Measurements from ENCODE around the gene DALRD3.

The DALRD3 gene

DNA sequence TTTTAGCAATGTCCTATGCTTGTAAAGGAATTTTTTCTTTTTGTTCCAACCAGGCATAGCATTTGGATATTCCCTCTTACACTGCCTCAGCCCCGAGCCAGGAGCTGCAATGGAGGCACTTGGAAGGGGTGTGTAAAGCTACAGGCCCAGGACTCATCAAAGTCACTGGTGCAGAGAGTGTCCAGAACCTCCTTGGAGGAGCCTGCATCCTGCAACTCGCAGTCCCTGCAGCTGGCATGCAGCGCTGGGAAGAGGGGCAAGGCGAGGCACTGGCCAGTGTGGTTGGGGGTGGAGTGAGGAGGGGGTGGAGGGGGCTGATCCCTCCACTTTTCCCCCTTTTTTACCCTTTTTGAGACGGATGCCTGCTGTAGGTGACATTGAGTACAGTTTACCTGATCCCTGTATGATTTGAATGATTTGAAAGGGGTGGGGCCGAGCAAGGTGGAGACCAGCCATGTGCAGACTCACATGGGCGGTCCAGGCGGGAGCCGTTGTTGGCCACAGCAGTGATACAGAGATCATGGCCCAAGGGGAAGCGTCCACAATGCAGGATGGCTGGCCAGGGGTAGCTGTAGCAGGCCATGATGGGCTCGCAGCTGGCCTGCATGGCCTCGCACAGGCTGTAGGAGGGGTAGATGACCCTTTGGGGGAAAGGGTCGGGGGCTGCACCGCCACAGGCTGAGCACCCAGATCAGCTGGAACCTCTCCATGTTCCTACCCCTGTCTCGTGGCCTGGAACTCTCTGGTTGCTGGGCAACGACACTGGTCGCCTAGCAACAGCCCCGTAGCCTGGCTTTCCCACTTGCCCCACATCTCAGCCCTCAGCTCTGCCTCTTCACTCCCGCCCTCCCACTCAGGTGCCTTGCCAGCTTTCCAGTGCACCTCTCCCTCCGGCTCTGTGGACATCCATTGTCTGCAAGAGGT lies 20.4 kb downstream of the DALRD3 start:
- TF ChIP-seq, protein P1, sequence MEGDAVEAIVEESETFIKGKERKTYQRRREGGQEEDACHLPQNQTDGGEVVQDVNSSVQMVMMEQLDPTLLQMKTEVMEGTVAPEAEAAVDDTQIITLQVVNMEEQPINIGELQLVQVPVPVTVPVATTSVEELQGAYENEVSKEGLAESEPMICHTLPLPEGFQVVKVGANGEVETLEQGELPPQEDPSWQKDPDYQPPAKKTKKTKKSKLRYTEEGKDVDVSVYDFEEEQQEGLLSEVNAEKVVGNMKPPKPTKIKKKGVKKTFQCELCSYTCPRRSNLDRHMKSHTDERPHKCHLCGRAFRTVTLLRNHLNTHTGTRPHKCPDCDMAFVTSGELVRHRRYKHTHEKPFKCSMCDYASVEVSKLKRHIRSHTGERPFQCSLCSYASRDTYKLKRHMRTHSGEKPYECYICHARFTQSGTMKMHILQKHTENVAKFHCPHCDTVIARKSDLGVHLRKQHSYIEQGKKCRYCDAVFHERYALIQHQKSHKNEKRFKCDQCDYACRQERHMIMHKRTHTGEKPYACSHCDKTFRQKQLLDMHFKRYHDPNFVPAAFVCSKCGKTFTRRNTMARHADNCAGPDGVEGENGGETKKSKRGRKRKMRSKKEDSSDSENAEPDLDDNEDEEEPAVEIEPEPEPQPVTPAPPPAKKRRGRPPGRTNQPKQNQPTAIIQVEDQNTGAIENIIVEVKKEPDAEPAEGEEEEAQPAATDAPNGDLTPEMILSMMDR (IDR thresholded peaks at IDR 0.05; ENCODE audit: low read depth, low read length, missing control alignments): no peak
- Histone ChIP-seq H3K27ac (no peak overlapping the region), H3K4me3 (ENCODE audit: low read depth, low read length) (no peak overlapping the region), H3K27me3 (replicated peaks) (no peaks in the 10 kb centered on the region), H3K36me3 (replicated peaks) (peaks cover 2% of the 10 kb centered on the region)
- no peak for DNase-seq
- in situ Hi-C loops (cut with HindIII; ENCODE audit: low pct_ligation_motif_present, low sequenced_read_pairs): no loop called here

DNA sequence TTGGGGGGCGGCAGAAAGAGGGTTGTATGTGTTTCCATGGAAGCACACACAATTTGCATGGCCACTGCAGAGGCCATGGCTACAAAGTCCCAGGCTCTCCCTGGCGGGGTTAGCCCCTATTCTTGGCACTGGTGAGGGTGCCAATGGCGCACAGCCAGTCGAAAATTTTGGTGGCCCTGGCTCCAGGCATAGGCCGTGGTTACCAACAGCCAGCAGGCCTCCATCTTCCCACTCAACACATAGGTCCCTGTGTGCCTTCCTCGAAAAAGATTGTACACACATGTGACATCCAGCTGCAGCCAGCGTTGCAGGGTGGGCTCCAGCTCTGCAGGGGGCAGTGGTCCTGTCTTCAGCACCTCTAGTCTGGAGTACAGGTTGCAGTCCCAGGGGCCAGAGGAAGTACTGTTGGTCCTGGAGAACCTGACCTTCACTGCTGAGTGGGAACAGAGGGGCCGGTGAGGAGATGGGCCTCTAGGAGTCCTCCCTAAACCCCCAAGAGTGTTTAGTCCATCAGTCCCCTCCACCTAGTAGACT lies 21.2 kb downstream of the DALRD3 start:
- DNase-seq: no peak
- TF ChIP-seq, protein P1 (IDR thresholded peaks at IDR 0.05; ENCODE audit: low read depth, low read length, missing control alignments): peak; percentile 14
- in situ Hi-C loops (cut with HindIII; ENCODE audit: low pct_ligation_motif_present, low sequenced_read_pairs): no loop called here
- Histone ChIP-seq H3K36me3 (replicated peaks) (peaks cover 2% of the 10 kb centered on the region), H3K4me3 (ENCODE audit: low read depth, low read length) (no peak overlapping the region), H3K27me3 (replicated peaks) (no peaks in the 10 kb centered on the region), H3K27ac (no peak overlapping the region)

DNA sequence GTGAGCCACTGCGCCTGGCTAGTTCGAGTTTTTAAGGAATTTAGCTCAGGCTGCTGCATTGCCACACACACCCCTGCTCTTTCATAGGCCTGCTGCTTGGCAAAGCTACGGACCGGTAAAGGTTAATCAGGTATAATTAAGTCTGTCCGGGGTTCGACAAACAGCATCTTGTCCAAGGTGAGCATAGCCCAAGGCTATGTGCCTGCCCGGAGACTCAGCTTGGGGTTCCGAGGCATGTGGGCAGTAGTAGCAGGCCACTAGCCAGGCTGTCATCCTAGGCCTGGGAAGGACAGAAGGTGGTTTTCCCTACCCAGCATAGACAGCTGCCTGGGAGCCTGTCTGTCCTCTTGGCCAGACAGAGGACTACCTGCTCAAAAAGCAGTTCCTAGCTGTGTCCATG lies 21.7 kb downstream of the DALRD3 start:
- no peak for DNase-seq
- H3K4me3 ChIP-seq (ENCODE audit: low read depth, low read length): no peak overlapping the region
- H3K36me3 ChIP-seq (replicated peaks): peaks cover 2% of the 10 kb centered on the region
- in situ Hi-C loops (cut with HindIII; ENCODE audit: low pct_ligation_motif_present, low sequenced_read_pairs): no loop called here
- no peak overlapping the region for H3K27ac ChIP-seq
- TF ChIP-seq, protein P1 (IDR thresholded peaks at IDR 0.05; ENCODE audit: low read depth, low read length, missing control alignments): no peak
- H3K27me3 ChIP-seq (replicated peaks): no peaks in the 10 kb centered on the region

DNA sequence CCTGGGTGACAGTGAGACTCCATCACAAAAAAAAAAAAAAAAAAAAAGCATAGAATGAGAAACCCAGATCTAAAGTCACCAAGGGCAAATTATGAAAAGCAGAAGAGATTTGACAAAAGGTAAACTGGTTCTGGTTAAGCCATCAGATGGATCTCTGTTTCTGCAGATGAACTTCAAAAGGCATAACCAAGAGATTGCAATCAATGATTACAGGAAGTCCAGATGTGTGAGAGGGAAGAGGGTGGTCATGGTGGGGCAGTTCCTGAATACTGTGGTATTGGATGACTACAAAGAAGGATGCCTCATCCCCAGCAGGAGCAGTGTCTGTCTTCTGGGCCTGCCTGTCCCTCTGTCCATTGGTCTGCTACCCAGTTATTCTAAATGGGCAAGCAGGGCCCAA lies 24.5 kb downstream of the DALRD3 start:
- H3K36me3 ChIP-seq (replicated peaks): peaks cover 2% of the 10 kb centered on the region
- in situ Hi-C loops (cut with HindIII; ENCODE audit: low pct_ligation_motif_present, low sequenced_read_pairs): no loop called here
- no peak overlapping the region for H3K4me3 ChIP-seq (ENCODE audit: low read depth, low read length)
- no peak overlapping the region for H3K27ac ChIP-seq
- H3K27me3 ChIP-seq (replicated peaks): no peaks in the 10 kb centered on the region
- no peak for DNase-seq
- TF ChIP-seq, protein P1 (IDR thresholded peaks at IDR 0.05; ENCODE audit: low read depth, low read length, missing control alignments): no peak

DNA sequence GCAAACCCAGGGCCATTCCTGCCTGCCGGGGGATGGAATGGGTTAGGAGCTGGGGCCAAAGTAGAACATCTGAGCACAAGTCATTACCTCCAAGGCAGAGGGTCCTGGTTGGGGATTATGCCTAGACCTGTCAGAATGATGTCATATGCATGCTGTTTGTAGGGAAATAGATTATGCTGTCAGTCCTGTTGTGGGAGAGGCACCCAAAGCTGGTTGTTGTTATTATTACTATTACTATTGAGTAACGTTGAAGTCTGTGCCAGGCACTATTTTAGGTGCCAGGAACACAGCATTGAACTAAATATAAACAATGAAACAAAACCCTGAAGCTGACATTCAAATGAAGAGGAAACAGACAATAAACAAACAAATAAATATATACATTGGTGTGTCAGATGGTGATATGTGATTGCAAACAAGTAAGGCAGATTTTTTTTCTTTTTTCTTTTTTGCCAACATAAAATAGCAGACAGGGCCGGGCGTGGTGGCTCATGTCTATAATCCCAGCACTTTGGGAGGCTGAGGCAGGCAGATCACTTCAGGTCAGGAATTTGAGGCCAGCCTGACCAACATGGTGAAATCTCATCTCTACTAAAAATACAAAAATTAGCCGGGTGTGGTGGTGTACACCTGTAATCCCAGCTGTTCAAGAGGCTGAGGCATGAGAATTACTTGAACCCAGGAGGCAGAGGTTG lies 26.4 kb downstream of the DALRD3 start:
- Histone ChIP-seq H3K36me3 (replicated peaks) (peaks cover 2% of the 10 kb centered on the region), H3K27me3 (replicated peaks) (no peaks in the 10 kb centered on the region), H3K4me3 (ENCODE audit: low read depth, low read length) (no peak overlapping the region), H3K27ac (no peak overlapping the region)
- DNase-seq: no peak
- in situ Hi-C loops (cut with HindIII; ENCODE audit: low pct_ligation_motif_present, low sequenced_read_pairs): no loop called here
- TF ChIP-seq, protein P1 (IDR thresholded peaks at IDR 0.05; ENCODE audit: low read depth, low read length, missing control alignments): no peak

Data from brain microvascular endothelial cell (primary cell).